Measurements from ENCODE around the gene BCAS3. TPM values are rescaled to one million over a fixed set of nuclear protein-coding genes. Genes with fewer than 3 reads are reported as not detected.
A peak's percentile ranks its signal among the peaks of the same experiment; 100 is the strongest.
"Not testable (repeated sequence)": the region's sequence is repeated elsewhere in the genome, so short reads cannot be mapped to it uniquely, and the experiment has no call there.

Gene BCAS3
- total RNA-seq, 1 donor from 2014 or later, result 30.5 TPM

DNA sequence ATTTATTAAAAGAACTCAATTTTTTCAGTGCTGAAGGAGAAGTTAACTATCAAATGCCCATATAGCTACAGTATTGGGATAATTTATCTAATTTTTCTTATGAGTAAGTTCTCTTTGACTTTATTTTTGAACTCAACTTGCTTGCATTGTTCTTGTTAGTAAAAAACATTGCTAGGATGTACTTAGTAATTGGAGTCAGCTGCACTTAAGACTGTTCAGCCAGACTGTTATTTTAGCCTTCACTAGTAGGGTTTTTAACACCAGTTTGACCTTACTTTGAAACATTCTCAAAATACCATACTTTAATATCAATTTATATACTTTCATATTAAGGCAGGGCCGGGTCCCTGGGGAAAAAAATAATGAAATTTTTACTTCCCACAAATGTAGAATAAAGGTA lies 465.4 kb downstream of the BCAS3 start:
- TF ChIP-seq, protein P1, sequence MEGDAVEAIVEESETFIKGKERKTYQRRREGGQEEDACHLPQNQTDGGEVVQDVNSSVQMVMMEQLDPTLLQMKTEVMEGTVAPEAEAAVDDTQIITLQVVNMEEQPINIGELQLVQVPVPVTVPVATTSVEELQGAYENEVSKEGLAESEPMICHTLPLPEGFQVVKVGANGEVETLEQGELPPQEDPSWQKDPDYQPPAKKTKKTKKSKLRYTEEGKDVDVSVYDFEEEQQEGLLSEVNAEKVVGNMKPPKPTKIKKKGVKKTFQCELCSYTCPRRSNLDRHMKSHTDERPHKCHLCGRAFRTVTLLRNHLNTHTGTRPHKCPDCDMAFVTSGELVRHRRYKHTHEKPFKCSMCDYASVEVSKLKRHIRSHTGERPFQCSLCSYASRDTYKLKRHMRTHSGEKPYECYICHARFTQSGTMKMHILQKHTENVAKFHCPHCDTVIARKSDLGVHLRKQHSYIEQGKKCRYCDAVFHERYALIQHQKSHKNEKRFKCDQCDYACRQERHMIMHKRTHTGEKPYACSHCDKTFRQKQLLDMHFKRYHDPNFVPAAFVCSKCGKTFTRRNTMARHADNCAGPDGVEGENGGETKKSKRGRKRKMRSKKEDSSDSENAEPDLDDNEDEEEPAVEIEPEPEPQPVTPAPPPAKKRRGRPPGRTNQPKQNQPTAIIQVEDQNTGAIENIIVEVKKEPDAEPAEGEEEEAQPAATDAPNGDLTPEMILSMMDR (conservative IDR thresholded peaks at IDR 0.05), result no peak
- no peaks in the 10 kb centered on the region for H3K27me3 Mint-ChIP-seq (ENCODE audit: low read depth)
- no peaks in the 10 kb centered on the region for H3K36me3 Mint-ChIP-seq (ENCODE audit: low read depth)
- no peak overlapping the region for H3K27ac Mint-ChIP-seq (ENCODE audit: unreplicated experiment)
- no peak for DNase-seq (ENCODE audit: low read depth, low spot score)
- no peak overlapping the region for H3K4me3 Mint-ChIP-seq
- no peaks in the 10 kb centered on the region for H3K9me3 Mint-ChIP-seq
- peaks cover 32% of the 10 kb centered on the region for H3K4me1 Mint-ChIP-seq

DNA sequence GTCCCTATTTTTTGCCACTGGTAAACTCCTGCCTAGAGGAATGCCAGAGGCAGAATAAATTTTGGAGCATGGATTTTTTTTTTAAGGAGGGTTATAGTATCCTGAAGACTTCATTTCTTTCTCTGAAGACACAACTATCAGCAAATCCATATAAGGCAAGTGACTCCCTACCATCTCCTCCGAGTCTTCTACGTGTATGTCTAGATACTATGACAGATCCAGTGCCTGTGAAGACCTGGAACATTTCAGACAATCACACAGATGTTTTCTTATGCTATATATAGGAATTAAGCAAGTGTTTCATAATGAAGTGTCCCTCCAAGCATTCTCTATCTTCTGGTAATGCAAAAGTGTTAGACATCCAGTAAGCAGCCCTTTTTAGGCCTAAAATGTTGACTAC lies 466.5 kb downstream of the BCAS3 start:
- no peaks in the 10 kb centered on the region for H3K27me3 Mint-ChIP-seq (ENCODE audit: low read depth)
- TF ChIP-seq, protein P1 (conservative IDR thresholded peaks at IDR 0.05), result no peak
- H3K27ac Mint-ChIP-seq (ENCODE audit: unreplicated experiment), result no peak overlapping the region
- H3K4me1 Mint-ChIP-seq, result peaks cover 30% of the 10 kb centered on the region
- no peak for DNase-seq (ENCODE audit: low read depth, low spot score)
- H3K36me3 Mint-ChIP-seq (ENCODE audit: low read depth), result no peaks in the 10 kb centered on the region
- H3K4me3 Mint-ChIP-seq, result no peak overlapping the region
- no peaks in the 10 kb centered on the region for H3K9me3 Mint-ChIP-seq

DNA sequence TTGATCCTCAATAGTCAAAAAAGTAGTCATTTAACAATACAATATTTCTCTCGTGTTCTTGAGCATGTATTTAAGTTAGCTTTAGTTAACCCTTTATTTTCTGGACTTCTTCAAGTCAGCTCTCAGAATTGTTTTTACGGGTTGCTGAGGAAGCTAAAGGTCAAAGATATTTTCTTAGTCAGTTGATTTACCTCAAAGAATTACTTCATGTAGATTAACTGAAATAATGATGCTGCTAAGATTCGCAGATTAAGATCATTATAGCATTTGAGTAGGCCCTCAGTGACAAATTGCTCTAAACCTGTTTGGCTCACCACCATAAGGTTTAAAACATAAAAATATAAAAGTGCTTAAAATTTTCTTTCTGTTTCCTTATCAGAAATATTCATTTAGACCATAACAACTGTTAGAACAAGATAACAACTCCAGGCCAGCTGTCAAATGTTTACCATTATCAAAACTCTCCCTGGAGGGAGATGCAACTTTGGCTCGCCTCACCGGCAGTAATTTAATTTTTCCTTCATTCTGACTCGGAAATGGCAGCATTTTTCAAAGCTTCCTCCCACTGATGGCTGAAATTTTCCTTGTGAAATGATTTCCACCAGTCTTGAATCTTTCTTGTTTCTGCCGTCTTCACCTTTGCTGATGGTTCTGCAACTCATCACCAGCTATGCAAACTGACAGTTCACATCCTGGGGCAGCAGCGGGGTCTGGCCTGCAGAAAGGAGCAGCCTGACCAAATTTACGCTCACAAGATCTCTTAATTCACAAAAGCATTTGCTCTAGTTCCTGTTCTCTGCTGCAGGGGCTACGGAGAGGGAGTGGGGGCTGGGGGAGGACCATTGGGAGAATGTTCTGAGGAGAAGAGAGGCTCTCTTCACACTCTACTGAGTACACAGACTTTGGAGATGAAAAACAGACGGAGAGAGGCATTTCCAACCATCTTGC lies 467.2 kb downstream of the BCAS3 start:
- TF ChIP-seq, protein P1 (conservative IDR thresholded peaks at IDR 0.05), result no peak
- no peak overlapping the region for H3K4me3 Mint-ChIP-seq
- peaks cover 32% of the 10 kb centered on the region for H3K4me1 Mint-ChIP-seq
- peak overlapping the region; percentile 90 for H3K27ac Mint-ChIP-seq (ENCODE audit: unreplicated experiment)
- DNase-seq (ENCODE audit: low read depth, low spot score), result no peak
- H3K36me3 Mint-ChIP-seq (ENCODE audit: low read depth), result no peaks in the 10 kb centered on the region
- no peaks in the 10 kb centered on the region for H3K9me3 Mint-ChIP-seq
- H3K27me3 Mint-ChIP-seq (ENCODE audit: low read depth), result no peaks in the 10 kb centered on the region

DNA sequence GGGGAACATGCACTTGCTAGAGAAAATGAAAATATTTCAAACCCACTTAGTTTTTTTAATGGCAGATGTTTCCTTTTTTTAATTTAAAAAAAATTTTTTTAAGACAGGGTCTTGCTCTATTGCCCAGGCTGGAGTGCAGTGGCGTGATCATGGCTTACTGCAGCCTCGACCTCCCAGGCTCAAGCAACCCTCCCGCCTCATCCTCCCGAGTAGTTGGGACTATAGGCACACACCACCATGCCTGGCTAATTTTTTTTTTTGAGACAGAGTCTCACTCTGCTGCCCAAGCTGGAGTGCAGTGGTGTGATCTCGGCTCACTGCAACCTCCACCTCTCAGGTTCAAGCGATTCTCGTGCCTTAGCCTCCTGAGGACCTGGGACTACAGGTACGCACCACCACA lies 469.2 kb downstream of the BCAS3 start:
- not testable (repeated sequence) for H3K27me3 Mint-ChIP-seq (ENCODE audit: low read depth); H3K36me3 Mint-ChIP-seq (ENCODE audit: low read depth); H3K4me3 Mint-ChIP-seq; H3K9me3 Mint-ChIP-seq; H3K27ac Mint-ChIP-seq (ENCODE audit: unreplicated experiment); DNase-seq (ENCODE audit: low read depth, low spot score)
- H3K4me1 Mint-ChIP-seq, result peaks cover 44% of the 10 kb centered on the region

DNA sequence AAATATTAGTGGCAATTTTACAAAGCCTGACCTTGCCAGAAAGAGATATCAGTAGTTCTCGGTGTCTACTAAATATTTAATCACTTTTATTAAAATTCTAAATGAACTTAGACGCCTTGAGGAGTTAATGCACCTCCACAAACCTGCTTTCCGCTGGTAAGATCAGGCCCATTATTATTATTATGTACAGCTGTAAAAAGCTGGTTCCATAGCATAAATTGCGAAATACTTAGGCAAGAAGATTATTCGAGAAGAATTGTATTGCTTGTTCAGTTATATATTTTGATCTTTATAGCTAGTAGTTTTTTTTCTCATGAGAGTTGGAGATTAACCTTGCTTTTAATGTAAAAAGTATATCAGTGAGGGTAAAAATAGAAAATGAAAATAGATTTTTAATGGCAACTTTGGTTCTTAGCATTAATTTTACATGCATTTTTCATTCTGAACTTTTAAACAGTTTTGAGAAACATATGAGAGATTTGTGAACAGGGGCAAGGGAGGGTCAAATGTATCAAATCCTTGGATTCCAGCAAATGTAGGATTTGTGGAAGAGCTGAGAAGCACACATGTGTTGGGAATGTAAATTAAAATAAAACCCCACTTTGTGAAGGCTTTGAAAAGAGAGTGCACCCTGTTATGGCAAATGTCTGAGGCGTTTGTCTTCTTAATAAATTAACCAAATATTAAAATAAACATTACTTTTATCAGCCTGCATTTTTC lies 471.6 kb downstream of the BCAS3 start:
- H3K4me1 Mint-ChIP-seq, result peaks cover 47% of the 10 kb centered on the region
- H3K36me3 Mint-ChIP-seq (ENCODE audit: low read depth), result no peaks in the 10 kb centered on the region
- H3K27me3 Mint-ChIP-seq (ENCODE audit: low read depth), result no peaks in the 10 kb centered on the region
- TF ChIP-seq, protein P1 (conservative IDR thresholded peaks at IDR 0.05), result no peak
- DNase-seq (ENCODE audit: low read depth, low spot score), result no peak
- H3K4me3 Mint-ChIP-seq, result no peak overlapping the region
- H3K27ac Mint-ChIP-seq (ENCODE audit: unreplicated experiment), result no peak overlapping the region
- H3K9me3 Mint-ChIP-seq, result no peaks in the 10 kb centered on the region
